Subcutaneous adipose tissue (tissue), 4 donors: Measurements from ENCODE around the gene RIPK3. TPM values are rescaled to one million over a fixed set of nuclear protein-coding genes. Genes with fewer than 3 reads are reported as not detected.

Source experiments
- total RNA-seq, 4 donors: library from RNA; depleted of rRNA; stranded (reverse); fragments of >200 nt; gene quantifications; one replicate each; pipeline ENCODE4 v1.1.0, GENCODE V29; 2016
- TF ChIP-seq, protein P1 (sequence below): fragments of 450-650 bp; IDR thresholded peaks from one replicate; pipeline ENCODE4 v1.5.1; 2016; ENCODE audit warnings: low read depth, mild to moderate bottlenecking, control low read depth, antibody characterized with exemption, moderate library complexity

Gene RIPK3
- total RNA-seq, 4 donors from 2014 or later: 10.3 to 14.3 (median 12.3) TPM

DNA sequence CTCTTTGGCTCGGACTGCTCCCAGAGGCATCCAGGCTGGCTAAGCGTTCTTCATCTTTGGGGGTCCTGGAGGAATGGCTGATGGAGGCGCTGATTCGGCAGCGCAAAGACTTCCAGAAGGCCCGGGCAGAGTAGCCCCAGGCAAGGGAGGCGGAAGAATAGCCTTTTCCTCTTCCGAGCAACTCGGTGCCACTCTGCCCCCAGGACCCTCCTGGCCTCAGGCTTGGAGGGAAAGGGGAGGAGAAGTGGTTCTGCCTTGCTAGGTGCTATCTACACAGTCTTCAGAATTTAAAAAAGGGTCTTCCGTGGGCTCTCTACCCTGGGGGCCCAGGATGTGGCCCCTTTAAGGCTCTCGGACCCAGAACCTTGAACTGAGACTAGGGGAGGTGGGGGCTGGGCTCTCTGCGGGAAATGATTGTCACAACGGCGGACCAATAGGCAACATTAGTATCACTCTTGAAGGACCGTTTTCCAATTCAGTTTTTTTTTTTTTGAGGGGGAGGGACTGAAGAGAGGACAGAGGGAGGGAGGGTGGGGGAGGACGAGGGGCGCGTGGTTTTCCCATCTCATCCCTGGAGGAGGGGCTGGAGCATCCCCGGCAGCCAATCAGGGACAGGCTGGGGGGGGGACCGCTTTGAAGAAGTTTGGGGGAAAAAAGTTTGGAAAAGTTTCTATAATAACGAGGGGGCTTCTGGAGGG lies 27.9 kb upstream of the RIPK3 start, which contains the start of gene NFATC4:
Gene NFATC4, plus strand, starts transcription at position 671 of the 698 bp plus-strand sequence. CDS start 157 bp downstream, outside the sequence.
- TF ChIP-seq, protein P1, sequence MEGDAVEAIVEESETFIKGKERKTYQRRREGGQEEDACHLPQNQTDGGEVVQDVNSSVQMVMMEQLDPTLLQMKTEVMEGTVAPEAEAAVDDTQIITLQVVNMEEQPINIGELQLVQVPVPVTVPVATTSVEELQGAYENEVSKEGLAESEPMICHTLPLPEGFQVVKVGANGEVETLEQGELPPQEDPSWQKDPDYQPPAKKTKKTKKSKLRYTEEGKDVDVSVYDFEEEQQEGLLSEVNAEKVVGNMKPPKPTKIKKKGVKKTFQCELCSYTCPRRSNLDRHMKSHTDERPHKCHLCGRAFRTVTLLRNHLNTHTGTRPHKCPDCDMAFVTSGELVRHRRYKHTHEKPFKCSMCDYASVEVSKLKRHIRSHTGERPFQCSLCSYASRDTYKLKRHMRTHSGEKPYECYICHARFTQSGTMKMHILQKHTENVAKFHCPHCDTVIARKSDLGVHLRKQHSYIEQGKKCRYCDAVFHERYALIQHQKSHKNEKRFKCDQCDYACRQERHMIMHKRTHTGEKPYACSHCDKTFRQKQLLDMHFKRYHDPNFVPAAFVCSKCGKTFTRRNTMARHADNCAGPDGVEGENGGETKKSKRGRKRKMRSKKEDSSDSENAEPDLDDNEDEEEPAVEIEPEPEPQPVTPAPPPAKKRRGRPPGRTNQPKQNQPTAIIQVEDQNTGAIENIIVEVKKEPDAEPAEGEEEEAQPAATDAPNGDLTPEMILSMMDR: no peak

DNA sequence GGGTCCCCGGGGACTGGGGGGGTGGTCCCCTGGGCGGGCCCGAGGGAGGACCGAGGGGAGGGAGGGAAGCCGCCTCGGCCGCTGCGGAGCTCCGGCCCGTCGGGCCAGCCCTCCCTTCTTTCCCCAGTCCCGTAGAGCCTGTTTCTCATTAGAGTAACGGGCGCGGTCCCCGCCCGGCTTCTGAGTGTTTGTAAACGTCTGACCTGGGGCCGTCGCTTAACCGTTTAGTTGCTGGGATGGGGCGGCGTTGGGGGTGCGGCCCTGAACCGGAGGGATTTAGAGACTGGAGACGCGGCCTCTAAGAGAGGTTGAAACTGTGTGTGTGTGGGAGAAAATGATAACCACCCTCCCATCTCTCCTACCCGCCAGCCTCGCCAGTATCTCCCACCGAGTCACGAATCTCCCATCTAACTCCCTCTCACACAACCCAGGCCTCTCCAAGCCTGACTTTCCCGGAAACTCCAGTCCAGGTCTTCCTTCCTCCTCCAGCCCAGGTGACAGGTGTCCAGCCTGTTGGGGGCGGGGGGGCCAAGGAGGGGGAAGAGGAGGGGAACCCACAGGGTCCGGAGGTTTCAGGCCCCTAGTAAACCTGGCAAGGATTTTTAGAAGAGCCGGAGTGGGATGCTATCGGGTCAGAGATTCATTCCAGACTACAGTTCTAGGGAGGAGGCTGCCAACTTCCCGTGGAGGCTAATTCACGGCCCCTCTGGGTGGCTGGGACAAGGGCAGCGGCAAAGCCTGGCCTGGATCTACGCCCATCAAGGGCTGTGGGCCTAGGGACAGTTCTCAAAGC lies 27.1 kb upstream of the RIPK3 start:
- TF ChIP-seq, protein P1: no peak

DNA sequence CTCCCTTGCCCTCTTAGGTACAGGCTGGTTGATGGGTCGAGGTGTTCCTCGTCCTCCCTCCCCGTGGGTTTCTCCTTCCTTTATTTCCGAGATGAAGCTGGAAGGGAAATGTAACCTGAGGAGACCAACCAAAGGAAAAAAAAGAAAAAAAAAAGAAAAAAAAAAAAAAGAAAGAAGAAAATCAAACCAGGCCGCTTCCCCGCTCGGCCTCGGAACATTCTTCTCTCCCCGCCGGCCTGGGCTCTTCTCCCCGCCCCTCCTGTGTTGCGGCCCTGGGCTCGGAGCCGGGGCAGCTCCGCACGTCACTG lies 26.6 kb upstream of the RIPK3 start:
- TF ChIP-seq, protein P1: no peak

DNA sequence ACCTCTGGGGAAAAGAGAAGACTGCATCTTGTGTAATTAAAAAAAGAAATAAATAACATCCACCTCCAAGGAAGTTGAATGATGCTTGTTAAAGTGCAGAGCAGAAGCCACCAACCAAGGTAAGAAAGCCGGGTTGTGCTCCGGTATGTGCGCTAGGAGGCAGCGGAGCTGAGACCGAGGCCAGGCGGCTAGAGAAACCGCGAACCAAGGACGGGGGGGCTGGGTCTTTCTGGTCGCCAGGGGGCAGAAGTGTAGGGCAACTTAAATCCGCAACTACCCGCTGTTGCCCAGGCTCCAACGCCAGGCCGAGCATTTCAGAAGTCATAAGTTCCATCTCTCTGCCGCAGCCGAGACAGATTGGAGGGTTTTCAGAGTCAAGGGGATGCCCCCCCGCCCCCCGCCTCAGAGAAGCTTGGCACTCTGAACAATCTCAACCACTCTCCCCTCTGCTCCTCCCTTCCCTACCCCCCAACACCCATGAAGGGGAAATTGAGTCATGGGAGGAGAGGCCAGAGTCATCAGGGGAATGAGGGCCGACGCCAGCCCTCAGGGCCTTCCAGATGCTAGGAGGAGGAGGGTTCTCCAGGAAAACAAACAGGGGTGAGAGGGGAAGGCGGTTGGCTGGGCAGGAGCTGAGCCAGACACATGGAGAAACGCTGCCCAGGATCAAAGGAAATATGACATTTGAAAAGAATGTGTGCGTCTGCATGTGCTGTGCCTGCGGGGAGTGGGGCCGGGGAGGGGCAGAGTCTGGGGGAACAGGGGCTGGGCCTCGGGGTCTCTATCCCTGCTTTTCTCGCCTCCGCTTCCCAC lies 26.0 kb upstream of the RIPK3 start:
- TF ChIP-seq, protein P1: no peak

DNA sequence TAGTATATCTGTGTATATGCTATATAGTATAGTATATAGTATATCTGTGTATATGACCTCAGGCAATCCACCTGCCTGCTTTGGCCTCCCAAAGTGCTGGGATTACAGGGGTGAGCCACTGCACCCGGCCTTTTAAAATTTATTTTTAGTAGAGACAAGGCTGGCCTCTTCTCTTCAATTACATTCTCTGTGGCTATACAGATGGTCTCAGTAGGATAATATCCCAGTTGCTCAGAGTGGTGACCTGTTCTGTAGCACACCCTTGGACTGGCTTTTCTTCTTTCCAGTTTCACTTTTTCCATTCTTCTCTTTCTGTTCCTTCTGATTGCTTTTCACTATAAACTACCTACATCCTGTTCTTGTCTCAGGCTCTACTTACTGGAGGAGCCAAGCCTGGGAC lies 25.1 kb upstream of the RIPK3 start:
- TF ChIP-seq, protein P1: no peak

DNA sequence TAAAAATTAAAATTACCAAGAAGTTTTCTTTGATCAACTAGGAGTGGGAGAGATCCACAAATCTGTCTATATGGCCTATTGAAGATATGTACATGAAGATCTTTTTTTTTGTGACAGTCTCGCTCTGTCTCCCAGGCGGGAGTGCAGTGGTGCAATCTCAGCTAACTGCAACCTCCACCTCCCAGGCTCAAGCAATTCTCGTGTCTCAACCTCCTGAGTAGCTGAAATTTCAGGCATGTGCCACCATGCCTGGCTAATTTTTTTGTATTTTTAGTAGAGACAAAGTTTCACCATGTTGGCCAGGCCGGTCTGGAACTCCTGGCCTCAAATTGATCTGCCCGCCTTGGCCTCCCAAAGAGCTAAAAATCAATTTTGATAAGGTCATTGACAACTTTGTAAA lies 23.6 kb upstream of the RIPK3 start:
- TF ChIP-seq, protein P1: no peak
